K562 (cell line): ENCODE results near the gene SLC7A8. TPM values are rescaled to one million over a fixed set of nuclear protein-coding genes. Genes with fewer than 3 reads are reported as not detected.
A peak's percentile ranks its signal among the peaks of the same experiment; 100 is the strongest.

Experiments
- ARHGAP35 ChIP-seq: fragments of 450-650 bp; IDR thresholded peaks from 2 replicates; pipeline ENCODE4 v1.6.1; 2018; ENCODE audit not compliant: partially characterized antibody
- BCOR ChIP-seq: fragments of 450-650 bp; IDR thresholded peaks from 2 replicates; pipeline ENCODE4 v1.6.1; 2016
- BRCA1 ChIP-seq, 2 experiments: fragments of 450-650 bp in 1 of 2; sonication (generic) in 1 of 2; formaldehyde crosslinking in 1 of 2; IDR thresholded peaks; 2 replicates each; pipeline versions ENCODE4 v1.5.0 to v1.6.1; 2017 to 2020; ENCODE audit warnings: mild to moderate bottlenecking in 1 of 2, missing genetic modification reagents in 1 of 2
- BRD4 ChIP-seq: fragments of 200-600 bp; sonication (generic); IDR thresholded peaks from 2 replicates; pipeline ENCODE4 v1.6.1; 2017; ENCODE audit warnings: inconsistent platforms
- COPS2 ChIP-seq: fragments of 450-650 bp; conservative IDR thresholded peaks from 2 replicates; pipeline ENCODE4 v1.6.1; 2016; ENCODE audit warnings: mild to moderate bottlenecking, moderate library complexity
- DPF2 ChIP-seq: fragments of 450-650 bp; IDR thresholded peaks from 2 replicates; pipeline ENCODE4 v1.6.1; 2016
- GABPB1 ChIP-seq: sonication (generic); formaldehyde crosslinking; IDR thresholded peaks from 2 replicates; pipeline ENCODE4 v1.8.0; 2022; ENCODE audit warnings: mild to moderate bottlenecking, missing genetic modification reagents
- GATAD2A ChIP-seq: fragments of 450-650 bp; IDR thresholded peaks from 2 replicates; pipeline ENCODE4 v1.6.1; 2017
- POLR2AphosphoS5 ChIP-seq: IDR thresholded peaks from 2 replicates; pipeline ENCODE4 v1.6.1; 2011; ENCODE audit warnings: mild to moderate bottlenecking, low read depth, low read length, moderate library complexity; ENCODE audit not compliant: control insufficient read depth, insufficient read depth
- RBBP5 ChIP-seq: fragments of 200-600 bp; sonication (generic); IDR thresholded peaks from 2 replicates; pipeline ENCODE4 v1.6.1; 2012; ENCODE audit warnings: borderline replicate concordance, mild to moderate bottlenecking, low read length, control low read depth, inconsistent platforms; ENCODE audit not compliant: insufficient read depth, poor library complexity, severe bottlenecking
- SMARCA5 ChIP-seq: fragments of 450-650 bp; IDR thresholded peaks from 2 replicates; pipeline ENCODE4 v1.6.1; 2016
- SMARCB1 ChIP-seq: IDR thresholded peaks from 2 replicates; pipeline ENCODE4 v1.6.1; 2011; ENCODE audit warnings: improper control_type of control experiment, low read depth; ENCODE audit not compliant: insufficient read length
- THAP12 ChIP-seq: fragments of 250-450 bp; sonication (Bioruptor Pico); IDR thresholded peaks from 2 replicates; pipeline ENCODE4 v1.9.0; 2021; ENCODE audit warnings: mild to moderate bottlenecking, inconsistent platforms
- XRCC4 ChIP-seq: IDR thresholded peaks from one replicate; pipeline ENCODE4 v1.6.1; 2011; ENCODE audit not compliant: insufficient read depth, insufficient read length; ENCODE audit errors: extremely low read depth
- ZFP1 ChIP-seq: fragments of 450-650 bp; formaldehyde crosslinking; IDR thresholded peaks from 2 replicates; pipeline ENCODE4 v1.4.0; 2020; ENCODE audit warnings: mild to moderate bottlenecking, mixed read lengths
- ZNF121 ChIP-seq: sonication (generic); formaldehyde crosslinking; conservative IDR thresholded peaks from 2 replicates; pipeline ENCODE4 v1.8.0; 2022; ENCODE audit warnings: missing genetic modification reagents
- ZNF395 ChIP-seq: fragments of 200-800 bp; sonication (Bioruptor generic); IDR thresholded peaks from 2 replicates; pipeline ENCODE4 v1.6.1; 2017; ENCODE audit warnings: missing genetic modification characterization, missing compliant biosample characterization
- ZNF507 ChIP-seq: conservative IDR thresholded peaks from 2 replicates; pipeline ENCODE4 v1.6.1; 2017; ENCODE audit warnings: missing genetic modification characterization, missing compliant biosample characterization
- ZNF551 ChIP-seq: fragments of 250-450 bp; sonication (Bioruptor Pico); IDR thresholded peaks from 2 replicates; pipeline ENCODE4 v1.5.0; 2021; ENCODE audit warnings: mild to moderate bottlenecking, moderate library complexity
- ZNF639 ChIP-seq, 2 experiments: fragments of 200-800 bp in 1 of 2; sonication (Bioruptor generic) in 1 of 2; sonication (generic) in 1 of 2; formaldehyde crosslinking in 1 of 2; IDR thresholded peaks in 1 of 2; conservative IDR thresholded peaks in 1 of 2; 2 replicates each; pipeline versions ENCODE4 v1.5.0 to v1.6.1; 2016 to 2020; ENCODE audit warnings: missing compliant biosample characterization in 1 of 2, missing genetic modification characterization in 1 of 2, missing genetic modification reagents in 1 of 2
- ZNF77 ChIP-seq: fragments of 250-450 bp; sonication (Bioruptor Pico); IDR thresholded peaks from 2 replicates; pipeline ENCODE4 v1.5.0; 2020
- polyA plus RNA-seq, 8 experiments: library from polyadenylated mRNA; depleted of rRNA in 4 of 8; stranded (reverse) in 5 of 8; unstranded in 3 of 8; fragments of >200 nt; fragmentation: Nextera tagmentation in 2 of 8; fragmentation: Illumina TruSeq in 1 of 8; extraction: Ambion mirVana in 2 of 8; extraction: Trizol in 1 of 8; gene quantifications; 2 replicates each; pipeline versions ENCODE4 v1.2.1 to v1.2.3, GENCODE V29; 2011 to 2014; ENCODE audit warnings: inconsistent platforms in 1 of 8, missing spikeins in 1 of 8
- total RNA-seq, 7 experiments: library from RNA; depleted of rRNA in 6 of 7; stranded (reverse); fragments of >200 nt in 6 of 7; fragmentation: Illumina TruSeq in 2 of 7; extraction: Trizol in 2 of 7; gene quantifications; 2 replicates each; pipeline versions ENCODE4 v1.2.1 to v1.2.3, GENCODE V29; 2011 to 2021; ENCODE audit warnings: low replicate concordance in 1 of 7
- TF ChIP-seq, protein P1 (sequence below): fragments of 450-650 bp; formaldehyde crosslinking; IDR thresholded peaks from 2 replicates; pipeline ENCODE4 v1.4.0; 2020; ENCODE audit warnings: mild to moderate bottlenecking, mixed read lengths

The SLC7A8 gene
- total and polyA plus RNA-seq, 9 of the 15 experiments (the other 6 are each of a cell fraction or from before 2014, with no cell fraction given), result 2.0 to 33.0 (median 6.0) TPM

GRCh38 chr14:23163830-23164229 lies 19.6 kb downstream of the SLC7A8 start (continued):
- TF ChIP-seq ZNF639 (CRISPR knock-in tag; conservative IDR thresholded peaks at IDR 0.05 in 1 of 2, IDR thresholded peaks at IDR 0.05 in 1 of 2) (no peak), GABPB1 (no peak), ZNF395 (no peak), COPS2 (no peak), RBBP5 (no peak), XRCC4 (no peak), BCOR (peak; percentile 70; the same call in 1 of the 2 replicates), DPF2 (no peak), ZNF77 (no peak), BRD4 (no peak), SMARCB1 (no peak), ARHGAP35 (peak; percentile 44), ZFP1 (CRISPR knock-in tag) (no peak), ZNF551 (CRISPR knock-in tag) (no peak), POLR2AphosphoS5 (no peak), ZNF507 (tag) (no peak), ZNF121 (CRISPR knock-in tag) (peak; percentile 95), GATAD2A (no peak), THAP12 (no peak), BRCA1 (IDR thresholded peaks at IDR 0.05) (no peak), BRCA1 (CRISPR knock-in tag; IDR thresholded peaks at IDR 0.05) (no peak), SMARCA5 (0 out of 2 replicates have a peak, but pooled peaks have one; percentile 50)
- TF ChIP-seq, protein P1, sequence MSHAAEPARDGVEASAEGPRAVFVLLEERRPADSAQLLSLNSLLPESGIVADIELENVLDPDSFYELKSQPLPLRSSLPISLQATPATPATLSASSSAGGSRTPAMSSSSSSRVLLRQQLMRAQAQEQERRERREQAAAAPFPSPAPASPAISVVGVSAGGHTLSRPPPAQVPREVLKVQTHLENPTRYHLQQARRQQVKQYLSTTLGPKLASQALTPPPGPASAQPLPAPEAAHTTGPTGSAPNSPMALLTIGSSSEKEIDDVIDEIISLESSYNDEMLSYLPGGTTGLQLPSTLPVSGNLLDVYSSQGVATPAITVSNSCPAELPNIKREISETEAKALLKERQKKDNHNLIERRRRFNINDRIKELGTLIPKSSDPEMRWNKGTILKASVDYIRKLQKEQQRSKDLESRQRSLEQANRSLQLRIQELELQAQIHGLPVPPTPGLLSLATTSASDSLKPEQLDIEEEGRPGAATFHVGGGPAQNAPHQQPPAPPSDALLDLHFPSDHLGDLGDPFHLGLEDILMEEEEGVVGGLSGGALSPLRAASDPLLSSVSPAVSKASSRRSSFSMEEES (CRISPR knock-in tag), result no peak
